Effector CD4-positive, alpha-beta T cell (primary cell): ENCODE results near the gene PLA2G3. TPM values are rescaled to one million over a fixed set of nuclear protein-coding genes. Genes with fewer than 3 reads are reported as not detected.
A peak's percentile ranks its signal among the peaks of the same experiment; 100 is the strongest.
"Not testable (repeated sequence)": the region's sequence is repeated elsewhere in the genome, so short reads cannot be mapped to it uniquely, and the experiment has no call there.

Source experiments
- DNase-seq: peaks from one replicate; pipeline ENCODE4 v3.0.0-alpha.2; 2020
- total RNA-seq: gene quantifications from one replicate; lab custom pipeline; 2026; lab: John Stamatoyannopoulos, UW

PLA2G3 gene, protein sequence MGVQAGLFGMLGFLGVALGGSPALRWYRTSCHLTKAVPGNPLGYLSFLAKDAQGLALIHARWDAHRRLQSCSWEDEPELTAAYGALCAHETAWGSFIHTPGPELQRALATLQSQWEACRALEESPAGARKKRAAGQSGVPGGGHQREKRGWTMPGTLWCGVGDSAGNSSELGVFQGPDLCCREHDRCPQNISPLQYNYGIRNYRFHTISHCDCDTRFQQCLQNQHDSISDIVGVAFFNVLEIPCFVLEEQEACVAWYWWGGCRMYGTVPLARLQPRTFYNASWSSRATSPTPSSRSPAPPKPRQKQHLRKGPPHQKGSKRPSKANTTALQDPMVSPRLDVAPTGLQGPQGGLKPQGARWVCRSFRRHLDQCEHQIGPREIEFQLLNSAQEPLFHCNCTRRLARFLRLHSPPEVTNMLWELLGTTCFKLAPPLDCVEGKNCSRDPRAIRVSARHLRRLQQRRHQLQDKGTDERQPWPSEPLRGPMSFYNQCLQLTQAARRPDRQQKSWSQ
- total RNA-seq, result not detected

DNA sequence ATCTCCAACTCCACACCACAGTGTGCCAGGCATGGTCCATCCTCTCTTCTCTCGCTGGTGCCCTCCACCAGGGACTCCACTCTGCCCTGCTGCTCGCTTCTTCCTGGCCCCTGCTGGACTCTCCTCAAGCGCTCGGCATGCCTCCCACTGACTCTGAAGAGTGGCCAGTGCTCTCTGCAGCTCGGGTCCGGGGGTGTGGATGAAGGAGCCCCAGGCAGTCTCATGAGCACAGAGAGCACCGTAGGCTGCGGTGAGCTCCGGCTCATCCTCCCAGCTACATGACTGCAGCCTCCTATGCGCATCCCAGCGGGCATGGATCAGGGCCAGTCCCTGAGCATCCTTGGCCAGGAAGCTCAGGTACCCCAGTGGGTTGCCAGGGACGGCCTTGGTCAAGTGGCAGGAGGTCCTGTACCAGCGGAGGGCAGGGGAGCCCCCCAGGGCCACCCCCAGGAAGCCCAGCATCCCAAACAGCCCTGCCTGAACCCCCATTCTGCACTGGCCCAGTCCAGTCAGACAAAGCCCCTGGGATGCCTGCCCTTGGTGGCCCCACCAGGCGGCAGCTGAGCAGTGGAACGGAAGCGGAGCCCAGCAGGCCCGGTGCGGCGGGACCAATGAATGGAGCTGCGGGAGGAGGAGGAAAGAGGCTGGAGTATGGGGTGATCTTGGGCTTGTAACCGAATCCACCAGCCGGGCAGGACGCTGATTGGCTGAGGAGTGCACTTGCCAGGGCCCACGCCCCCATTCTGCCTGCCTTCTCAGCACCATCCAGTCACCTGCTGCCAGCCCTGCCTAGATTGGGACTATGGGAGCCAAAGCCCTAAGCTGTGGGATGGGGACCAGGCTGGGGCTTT lies at the start of gene PLA2G3:
TSS of gene PLA2G3 (minus strand) at position 643 of the 851 bp plus-strand sequence. CDS start at position 489, 154 bp downstream.
- DNase-seq, result no peak

DNA sequence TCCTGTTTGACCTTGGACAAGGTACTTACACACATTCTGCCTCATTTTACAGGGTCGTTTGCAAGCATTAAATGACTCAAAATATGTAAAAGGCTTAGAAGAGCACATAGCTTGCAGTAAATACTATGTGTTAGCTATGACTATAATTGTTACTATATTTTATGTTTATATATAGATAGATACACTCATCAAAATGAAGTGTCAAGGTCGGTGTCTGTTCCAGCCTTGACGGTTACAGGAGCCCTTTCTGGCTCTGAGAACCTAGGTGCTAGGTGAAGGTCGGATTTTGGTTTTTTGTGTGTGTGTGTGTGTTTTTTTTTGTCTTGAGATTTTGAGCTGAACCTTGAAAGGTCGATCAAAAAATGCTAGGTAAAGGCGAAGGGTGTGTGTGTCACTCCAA lies 47.3 kb upstream of the PLA2G3 start:
- no peak for DNase-seq

DNA sequence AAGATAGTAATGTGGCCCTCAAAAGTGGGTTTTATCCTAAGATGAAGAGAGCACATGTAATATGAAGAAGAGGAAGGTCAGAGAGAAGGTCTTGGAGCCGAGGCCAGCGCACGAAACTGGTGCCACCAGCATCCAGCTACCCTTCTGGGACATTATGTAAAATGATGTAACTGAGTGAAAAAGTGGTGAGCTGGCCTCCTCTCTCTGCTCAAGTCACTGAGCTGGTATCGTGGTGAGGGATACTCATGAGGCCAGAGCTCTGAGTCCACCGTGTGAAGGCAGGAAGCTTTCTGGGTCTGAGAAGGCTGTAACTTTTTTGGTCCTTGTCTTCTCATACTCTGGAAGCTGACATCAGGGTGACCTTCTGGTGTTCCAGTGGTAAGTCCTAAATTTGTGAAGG lies 44.7 kb upstream of the PLA2G3 start:
- no peak for DNase-seq

DNA sequence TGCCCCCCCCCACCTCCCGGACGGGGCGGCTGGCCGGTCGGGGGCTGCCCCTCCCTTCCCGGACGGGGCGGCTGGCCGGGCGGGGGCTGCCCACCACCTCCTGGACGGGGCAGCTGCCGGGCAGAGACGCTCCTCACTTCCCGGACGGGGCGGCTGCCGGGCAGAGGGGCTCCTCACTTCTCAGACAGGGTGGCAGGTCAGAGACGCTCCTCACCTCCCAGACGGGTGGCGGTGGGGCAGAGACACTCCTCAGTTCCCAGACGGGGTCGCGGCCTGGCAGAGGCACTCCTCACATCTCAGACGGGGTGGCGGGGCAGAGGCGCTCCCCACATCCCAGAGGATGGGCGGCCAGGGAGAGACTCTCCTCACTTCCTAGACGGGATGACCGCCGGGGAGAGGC lies 43.7 kb upstream of the PLA2G3 start:
- no peak for DNase-seq

DNA sequence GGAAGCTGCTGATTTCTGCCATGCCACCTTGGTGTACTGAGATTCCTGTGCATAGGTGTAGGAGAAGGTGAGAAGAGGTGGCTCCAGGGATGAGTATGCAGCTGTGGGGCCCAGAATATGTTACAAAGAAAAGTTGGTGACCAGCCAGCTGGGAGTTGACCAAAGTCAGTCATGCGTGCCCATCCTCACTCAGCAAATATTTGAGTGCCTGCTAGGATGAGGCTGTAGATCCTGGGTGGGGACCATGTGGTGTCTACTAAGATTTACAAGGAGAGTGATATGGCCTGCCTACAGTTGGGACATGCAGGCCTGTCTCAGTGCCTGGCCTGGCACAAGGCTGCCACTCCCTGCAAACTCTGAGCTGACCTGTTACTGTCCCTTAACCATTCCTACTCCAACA lies 39.0 kb upstream of the PLA2G3 start:
- DNase-seq, result no peak

- no peak for DNase-seq
Measured at GRCh38 chr22:31178859-31179258, 38.6 kb upstream of the PLA2G3 start.

DNA sequence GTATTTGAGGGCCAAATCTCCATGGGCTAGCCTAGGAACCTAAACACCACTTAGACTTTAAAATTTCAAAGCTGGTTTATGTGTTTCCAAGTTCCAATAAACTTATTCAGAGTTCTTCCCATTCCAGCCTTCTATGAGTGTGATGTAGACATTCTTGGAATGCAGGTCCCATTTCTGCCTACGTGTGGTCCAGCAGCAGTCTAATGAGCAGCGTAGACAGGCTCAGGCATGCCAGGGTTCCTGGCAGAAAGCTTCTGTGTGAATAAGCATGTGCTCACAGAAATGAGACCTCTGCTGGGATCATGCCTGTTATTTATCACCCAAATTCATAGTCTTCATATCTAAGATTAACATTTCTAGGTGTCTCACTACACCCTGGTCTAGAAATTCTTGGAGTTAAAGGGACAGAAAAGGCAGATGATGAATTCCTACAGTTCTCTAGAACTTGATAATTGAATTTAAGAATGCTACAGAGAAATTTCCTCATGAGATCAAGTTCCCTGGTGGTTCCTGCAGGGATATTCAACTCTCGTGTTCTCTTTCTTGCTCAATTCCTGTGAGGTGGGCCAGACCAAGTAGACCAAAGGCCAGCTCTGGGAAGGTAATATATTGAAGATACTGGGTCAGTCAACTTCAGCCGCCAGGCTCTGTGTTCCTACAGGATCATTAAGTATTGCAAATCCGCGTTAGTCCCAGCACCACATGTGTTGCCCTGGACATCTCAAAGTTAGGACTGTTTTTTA lies 37.3 kb upstream of the PLA2G3 start:
- DNase-seq, result no peak

DNA sequence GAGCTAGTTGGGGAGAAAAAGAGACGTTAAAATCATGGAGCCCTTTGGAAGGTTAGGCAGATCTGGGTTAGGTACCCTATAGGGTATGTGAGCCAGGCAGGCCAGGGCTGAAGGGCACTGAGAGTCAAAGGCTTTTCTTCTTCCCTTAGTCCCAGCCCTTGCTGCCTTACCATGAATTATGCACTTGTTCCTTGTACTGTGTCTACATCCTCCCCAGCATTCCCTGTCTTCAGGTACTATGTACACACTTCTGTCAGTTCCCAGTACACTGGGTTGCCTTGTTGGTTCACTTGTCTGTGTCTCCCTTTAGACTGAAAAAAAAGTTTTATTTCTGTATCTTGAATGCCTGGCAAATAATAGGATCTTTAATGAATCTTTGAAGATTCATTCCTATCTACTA lies 36.6 kb upstream of the PLA2G3 start:
- no peak for DNase-seq

DNA sequence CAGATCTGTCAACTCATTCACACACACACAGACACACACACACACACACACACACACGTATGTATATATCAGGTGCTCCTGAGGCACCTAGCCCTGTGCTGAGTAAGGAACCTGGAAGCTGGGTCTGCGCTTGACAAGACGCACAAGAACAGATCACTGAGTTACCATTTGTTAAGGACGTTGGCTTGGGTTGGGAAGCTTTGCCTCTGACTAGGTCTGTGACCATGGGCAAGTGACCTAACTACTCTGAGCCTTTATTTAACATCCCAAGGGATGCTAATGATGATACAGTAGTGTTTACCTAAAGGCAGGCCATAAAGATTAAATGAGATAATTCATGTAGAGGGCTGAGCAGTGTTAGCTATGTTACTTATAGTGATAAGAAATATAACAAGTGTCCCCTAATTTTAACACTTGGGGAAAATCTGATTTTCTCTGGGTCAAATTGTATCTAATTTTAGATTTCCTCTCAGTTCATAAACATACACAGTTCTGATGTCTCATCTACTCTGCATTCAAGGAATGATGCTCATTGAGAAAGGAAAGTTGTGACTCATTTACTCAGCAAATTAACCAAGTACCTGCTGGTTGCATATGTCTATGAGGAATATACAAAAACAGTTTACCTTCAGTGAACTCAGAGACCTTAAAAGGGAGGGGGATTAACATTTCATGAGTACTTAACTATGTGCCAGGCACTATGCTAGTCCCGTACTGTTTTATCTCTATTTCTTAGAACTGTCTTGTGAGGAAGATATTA lies 33.3 kb upstream of the PLA2G3 start:
- DNase-seq, result no peak

DNA sequence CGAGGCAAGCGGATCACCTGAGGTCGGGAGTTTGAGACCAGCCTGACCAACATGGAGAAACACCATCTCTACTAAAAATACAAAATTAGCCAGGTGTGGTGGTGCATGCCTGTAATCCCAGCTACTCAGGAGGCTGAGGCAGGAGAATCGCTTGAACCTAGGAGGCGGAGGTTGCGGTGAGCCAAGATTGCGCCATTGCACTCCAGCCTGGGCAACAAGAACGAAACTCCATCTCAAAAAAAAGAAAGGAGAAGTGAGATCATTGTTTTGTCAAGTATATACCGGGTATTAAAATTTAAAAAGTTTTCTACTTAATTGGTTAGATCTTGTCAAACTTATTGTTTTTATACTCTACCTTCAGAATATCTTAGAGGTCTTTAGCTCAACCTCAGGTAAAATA lies 31.4 kb upstream of the PLA2G3 start:
- not testable (repeated sequence) for DNase-seq

DNA sequence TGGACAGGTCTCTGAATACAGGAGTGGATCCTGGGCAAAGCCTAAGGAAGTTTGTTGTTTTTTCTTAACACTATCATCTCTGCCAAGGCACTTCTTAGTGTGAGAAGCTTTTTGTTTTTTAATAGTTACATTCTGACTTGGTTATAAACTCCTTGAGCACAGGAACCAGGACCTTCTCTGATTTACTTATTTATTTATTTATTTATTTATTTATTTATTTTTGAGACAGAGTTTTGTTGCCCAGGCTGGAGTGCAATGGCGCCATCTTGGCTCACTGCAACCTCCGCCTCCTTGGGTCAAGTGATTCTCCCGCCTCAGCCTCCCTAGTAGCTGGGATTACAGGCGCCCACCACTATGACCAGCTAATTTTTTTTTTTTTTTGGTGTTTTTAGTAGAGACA lies 30.7 kb upstream of the PLA2G3 start:
- no peak for DNase-seq

GRCh38 chr22:31162015-31162765 lies 21.9 kb upstream of the PLA2G3 start:
- DNase-seq, result no peak

DNA sequence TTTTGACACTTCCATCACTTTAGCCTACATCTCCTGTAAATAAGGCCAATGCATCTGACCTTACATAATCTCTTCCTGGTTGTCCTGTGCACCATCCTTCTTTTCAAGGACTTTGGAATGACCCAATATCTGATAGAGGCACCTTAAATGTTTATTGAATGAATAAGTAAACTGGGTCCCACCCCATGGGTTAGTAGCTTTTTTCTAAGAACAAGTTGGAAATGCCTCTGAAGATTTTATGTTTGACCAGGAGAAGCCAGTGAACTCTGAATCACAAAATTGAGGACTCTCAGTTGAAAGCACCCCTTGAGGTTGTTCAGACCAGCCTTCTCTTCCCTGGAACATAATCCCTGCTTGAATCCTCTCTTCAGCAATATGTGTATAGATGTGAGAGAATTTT lies 21.1 kb upstream of the PLA2G3 start:
- no peak for DNase-seq

- no peak for DNase-seq
Measured at GRCh38 chr22:31160328-31160978, 20.1 kb upstream of the PLA2G3 start.

- no peak for DNase-seq
Measured at GRCh38 chr22:31155422-31155821, 15.1 kb upstream of the PLA2G3 start.

- no peak for DNase-seq
Measured at GRCh38 chr22:31154975-31155374, 14.7 kb upstream of the PLA2G3 start.

- DNase-seq, result no peak
Measured at GRCh38 chr22:31153357-31153756, 13.0 kb upstream of the PLA2G3 start.

DNA sequence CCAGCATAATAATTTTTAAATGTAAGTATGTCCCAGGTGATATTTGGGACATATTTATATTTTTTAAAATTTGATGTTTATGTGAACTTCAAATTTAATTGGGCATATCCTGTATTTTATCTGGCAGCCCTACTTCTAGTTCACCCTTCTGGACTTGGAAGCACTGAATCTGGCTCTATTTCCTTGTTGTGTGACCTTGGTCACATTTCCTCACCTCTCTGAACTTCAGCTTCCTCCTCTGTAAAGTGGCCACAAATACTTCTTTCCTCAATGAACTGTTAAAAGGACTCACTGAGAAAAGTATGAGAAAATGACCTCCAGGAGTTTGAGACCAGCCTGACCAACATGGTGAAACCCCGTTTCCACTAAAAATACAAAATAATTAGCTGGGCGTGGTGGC lies 11.6 kb upstream of the PLA2G3 start:
- DNase-seq, result no peak

- DNase-seq, result no peak
Measured at GRCh38 chr22:31150615-31151014, 10.3 kb upstream of the PLA2G3 start.

DNA sequence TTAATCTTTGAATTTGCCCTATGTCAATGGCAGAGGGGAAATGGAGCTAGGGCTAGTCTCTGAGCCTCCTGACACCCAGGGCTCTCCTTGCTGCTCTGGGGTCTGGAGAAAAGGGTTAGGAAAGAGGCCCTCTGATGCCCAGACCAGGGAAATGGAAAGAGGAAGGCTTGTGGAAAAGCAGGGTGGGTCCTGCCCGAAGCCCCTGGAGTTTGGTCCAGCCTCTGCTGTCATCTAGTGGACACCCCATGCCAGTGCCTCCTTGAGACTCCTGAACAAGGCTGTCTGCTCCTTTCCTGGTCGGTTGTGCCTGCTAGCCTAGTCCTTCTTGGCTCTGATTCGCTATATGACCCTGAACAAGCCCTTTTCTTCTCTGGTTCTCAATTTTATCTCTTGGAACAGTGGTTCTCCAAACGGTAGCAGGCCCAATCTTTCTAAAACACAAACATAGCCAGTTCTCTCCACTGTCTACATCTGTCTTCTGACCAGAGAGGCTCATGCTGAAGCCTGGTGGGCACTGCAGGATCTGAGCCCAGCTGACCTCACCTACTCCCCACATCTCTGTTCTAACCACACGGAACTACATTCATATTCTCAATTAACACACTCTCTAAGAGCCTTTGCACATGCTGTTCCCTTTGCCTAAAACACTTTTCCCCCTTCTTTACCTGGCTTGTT lies 8.8 kb upstream of the PLA2G3 start:
- peak; percentile 9 for DNase-seq
